ENCODE results near the gene TRIM41.
"Not testable (repeated sequence)": the region's sequence is repeated elsewhere in the genome, so short reads cannot be mapped to it uniquely, and the experiment has no call there.

Gene TRIM41

DNA sequence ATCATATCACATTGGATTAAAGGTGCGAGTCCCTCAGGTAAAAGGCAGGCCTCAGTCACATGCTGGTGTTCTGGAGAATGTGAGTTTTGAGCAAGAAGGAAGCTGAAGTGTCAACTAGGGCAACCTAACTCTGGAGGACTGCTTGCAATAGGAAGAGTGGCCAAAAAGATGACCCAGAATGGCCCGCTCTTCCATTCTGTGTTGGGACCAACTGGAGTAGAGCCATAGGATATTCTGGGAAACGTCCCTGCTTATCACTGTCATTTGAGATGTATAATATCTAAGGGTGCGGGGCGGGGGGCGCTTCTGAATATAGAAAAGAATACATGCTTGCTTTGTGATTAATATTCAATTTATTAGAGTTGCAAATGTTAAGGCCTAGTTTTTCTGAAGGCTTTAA lies 11.0 kb upstream of the TRIM41 start:
- DNase-seq = no peak

- DNase-seq = no peak
These were observed 10.1 kb upstream of the TRIM41 start for GRCh38 chr5:181212934-181213333.

DNA sequence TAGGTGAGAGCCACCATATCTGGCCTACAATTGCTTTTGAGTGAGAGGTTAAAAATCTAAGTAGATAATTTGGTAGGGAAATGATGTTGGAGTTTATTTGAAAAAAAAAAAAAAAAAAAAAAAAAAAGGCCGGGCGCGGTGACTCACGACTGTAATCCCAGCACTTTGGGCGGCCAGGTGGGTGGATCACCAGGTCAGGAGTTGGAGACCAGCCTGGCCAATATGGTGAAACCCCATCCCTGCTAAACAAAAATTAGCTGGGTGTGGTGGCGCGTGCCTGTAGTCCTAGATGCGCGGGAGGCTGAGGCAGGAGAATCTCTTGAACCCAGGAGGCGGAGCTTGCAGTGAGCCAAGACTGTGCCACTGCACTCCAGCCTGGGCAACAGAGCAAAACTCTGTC lies 8.8 kb upstream of the TRIM41 start:
- DNase-seq = not testable (repeated sequence)

GRCh38 chr5:181215997-181216989 lies 6.8 kb upstream of the TRIM41 start:
- no peak for DNase-seq

GRCh38 chr5:181217111-181217802 lies 5.8 kb upstream of the TRIM41 start:
- no peak for DNase-seq

DNA sequence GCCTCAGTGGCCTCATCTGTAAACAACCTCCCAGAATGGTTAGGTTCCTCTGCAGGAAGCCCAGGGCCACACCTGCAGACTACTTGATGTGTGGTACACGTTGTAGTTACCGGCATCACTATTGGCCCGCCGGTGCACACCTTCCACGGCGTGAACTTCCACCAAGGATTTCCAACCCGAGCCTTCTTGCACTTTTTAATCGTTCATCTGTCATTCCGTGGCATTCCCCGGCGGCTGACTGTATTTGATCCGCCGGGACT lies 5.3 kb upstream of the TRIM41 start:
- no peak for DNase-seq

DNA sequence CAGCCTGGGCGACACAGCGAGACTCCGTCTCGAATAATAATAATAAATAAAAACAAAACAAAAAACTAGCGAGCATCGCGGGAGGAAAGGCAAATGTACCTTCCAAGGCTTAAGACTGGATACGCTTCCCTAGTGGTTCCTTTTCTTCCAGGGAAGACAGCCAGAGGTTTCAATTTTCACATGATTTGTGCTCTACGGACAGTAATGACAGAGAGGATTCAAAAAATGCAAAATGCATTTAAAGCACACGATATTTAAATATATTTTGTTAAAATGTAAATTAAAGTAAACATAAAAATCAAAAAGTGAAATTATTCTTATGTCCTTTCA lies 4.3 kb upstream of the TRIM41 start:
- no peak for DNase-seq

DNA sequence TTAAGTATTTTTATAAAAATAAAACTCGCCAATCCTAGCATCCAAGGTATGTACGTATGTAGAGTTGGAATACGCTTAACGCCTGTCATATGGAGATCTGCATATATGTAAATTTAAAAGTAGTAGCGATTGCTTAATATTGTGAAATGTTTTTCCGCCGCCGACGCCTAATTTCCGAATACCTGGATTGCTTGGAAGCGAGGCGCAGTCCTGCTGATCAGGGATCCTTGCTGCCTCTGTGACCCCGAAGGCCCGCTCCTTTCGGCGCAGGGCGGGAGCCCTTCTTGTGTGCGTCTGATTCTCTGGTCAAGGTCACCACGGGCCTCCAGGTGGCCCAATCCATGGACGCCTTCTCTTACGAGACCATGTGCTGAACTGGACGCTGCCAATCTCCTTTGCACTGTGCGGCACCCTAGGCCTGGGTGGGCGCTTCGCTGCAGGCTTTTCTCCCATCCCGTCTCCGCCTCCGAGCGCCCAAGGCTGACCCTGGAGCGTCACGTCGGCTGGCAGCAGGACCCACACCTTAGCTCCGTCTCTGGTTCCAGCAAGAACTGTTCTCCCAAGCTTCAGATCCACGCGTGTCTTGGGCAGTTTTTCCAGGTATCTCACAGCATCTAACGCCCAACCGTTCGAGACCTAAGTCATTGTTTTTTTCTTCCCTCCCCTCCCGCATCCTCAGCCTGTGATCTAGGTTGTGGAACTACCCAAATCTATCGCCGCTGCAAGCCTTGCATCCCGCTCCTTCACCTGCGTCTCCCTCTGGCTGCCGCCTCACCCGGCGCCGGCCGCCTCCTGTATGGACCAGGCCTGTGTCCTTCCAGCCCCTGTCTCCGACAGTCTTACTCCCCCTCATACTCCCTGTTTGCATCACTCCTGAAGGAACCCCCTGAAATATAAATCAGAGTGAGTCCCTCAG lies 3.6 kb upstream of the TRIM41 start:
- DNase-seq = no peak

DNA sequence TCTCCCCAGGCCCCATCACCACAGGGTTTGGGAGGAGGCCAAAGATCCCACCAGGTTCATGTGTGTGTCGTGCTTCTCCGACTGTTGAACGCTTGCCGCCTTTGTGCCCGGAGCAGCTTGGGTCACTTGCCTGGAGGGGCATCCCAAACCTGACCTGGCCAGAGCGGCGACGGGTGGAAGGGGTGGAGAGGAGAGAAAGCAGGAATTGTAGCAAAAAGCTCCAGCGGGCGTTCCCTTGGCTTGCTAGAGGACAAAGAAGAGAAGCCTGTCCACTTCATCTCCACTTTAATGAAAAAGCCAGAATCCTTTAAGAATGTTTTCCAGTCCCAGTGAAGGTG lies 2.9 kb upstream of the TRIM41 start:
- DNase-seq = no peak

DNA sequence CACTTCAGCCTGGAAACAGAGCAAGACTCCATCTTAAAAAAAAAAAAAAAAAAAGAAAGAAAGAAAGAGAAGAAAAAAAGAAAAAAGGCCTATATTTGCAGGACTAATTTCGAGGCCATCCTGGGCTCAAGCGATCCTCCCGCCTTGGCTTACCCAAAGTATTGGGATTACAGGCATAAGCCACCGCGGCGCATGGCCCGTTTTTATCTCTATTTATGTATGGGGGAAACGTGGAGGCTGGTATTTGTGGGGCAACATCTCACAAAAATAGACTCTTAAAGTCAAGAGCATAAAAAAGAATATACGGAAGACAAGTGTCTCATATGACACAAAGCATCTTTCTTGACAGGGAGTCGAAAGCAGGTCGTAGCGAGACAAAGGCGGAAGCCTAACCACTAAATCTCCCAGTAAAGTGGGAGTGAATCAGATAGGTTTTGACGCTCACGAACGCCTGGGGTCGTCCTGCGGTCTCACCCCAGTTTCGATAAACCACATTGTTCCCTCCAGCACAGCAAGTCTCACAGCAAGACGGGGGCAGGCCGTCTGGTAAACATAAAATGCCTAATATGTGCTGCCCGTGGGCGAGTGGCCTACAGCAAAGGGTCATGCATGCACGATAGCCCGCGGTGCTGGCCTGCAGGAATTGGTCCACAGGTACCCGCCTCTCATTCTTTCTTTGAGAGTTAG lies 1.8 kb upstream of the TRIM41 start:
- DNase-seq = no peak

DNA sequence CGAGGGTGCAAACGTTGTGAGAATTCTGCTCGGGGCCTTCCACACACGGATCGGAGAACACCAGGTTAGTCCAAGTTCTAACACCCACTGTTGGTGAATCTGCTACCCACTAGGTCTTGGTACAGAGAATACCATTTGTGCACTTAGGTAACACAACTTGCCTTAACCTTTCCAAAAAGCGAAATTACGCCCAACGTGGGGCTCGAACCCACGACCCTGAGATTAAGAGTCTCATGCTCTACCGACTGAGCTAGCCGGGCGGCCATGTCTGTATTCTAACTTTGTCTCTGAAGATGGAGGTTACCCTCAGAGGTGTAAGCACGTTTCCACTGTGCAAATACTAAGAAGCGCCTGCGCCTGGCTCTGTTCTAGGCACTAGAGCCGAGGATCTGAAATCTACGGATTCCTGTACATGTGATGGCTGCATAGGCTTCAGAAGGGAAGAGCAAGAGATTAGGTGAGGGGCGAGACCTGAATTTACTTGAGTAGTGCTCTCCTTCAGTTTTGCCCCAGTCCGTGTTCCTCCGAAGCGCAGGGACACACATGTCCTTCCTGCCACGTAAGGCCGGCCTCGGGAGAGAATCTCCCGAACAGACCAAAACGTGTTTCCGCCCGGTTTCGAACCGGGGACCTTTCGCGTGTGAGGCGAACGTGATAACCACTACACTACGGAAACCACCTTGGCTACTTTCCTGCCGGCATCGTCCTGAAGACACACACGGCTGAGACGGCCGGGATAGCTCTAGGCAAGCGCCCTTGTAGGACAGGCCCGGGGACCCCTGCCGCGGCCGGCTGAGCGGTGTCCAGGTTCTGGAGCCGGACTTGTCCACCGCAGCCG lies 1.1 kb upstream of the TRIM41 start:
- no peak for DNase-seq

GRCh38 chr5:181222630-181223057 lies 437 bp upstream of the TRIM41 start:
- no peak for DNase-seq

- DNase-seq = no peak
These were observed 778 bp downstream of the TRIM41 start for GRCh38 chr5:181223729-181224389.

- DNase-seq = no peak
These were observed 1.5 kb downstream of the TRIM41 start for GRCh38 chr5:181224390-181225229.

GRCh38 chr5:181229996-181230395 lies 6.9 kb downstream of the TRIM41 start:
- DNase-seq = no peak

GRCh38 chr5:181230551-181230950 lies 7.5 kb downstream of the TRIM41 start:
- DNase-seq = no peak

DNA sequence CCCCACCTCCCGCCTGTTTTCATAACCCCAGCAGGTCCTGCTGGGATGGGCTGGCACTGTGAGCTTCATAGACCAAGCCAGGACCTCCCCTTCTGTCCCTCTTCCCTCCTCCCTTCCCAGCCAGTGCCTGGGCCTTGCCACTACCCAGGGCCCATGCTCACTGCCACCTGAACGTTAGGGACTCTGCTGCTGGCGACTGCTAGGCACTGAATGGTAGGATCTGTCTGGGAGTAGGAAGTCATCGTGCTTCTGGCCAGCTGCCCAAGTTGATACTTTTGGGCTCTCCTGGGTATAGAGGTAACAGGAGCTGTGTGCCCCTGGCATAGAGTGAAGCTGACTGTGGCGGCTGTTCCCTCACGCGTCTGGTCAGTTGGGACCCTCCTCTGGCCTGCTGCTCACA lies 8.4 kb downstream of the TRIM41 start:
- no peak for DNase-seq

DNA sequence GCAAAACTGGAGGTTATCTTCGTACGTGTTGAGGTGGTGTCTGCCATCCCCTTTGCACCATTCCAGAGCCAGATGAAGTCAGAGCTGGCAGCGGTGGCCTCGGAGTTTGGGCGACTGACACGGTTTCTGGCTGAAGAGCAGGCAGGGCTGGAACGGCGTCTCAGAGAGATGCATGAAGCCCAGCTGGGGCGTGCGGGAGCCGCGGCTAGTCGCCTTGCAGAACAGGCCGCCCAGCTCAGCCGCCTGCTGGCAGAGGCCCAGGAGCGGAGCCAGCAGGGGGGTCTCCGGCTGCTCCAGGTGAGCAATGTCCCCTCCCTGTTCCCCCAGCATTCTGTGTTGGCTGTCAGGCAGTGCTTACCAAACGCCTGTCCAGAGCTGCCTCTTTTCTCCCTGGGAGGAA lies 9.5 kb downstream of the TRIM41 start:
- DNase-seq = no peak

- no peak for DNase-seq
These were observed 10.2 kb downstream of the TRIM41 start for GRCh38 chr5:181233088-181233800.

All from effector CD8-positive, alpha-beta T cell (primary cell).